ENCODE data around the gene ARPIN.
"Not testable (repeated sequence)": the region's sequence is repeated elsewhere in the genome, so short reads cannot be mapped to it uniquely, and the experiment has no call there.

Gene ARPIN

GRCh38 chr15:89909611-89910010 lies 3.1 kb downstream of the ARPIN start:
- no peak for DNase-seq

GRCh38 chr15:89908226-89908625 lies 4.5 kb downstream of the ARPIN start:
- DNase-seq = no peak

GRCh38 chr15:89907289-89907688 lies 5.5 kb downstream of the ARPIN start:
- DNase-seq = no peak

GRCh38 chr15:89905846-89906378 lies 6.8 kb downstream of the ARPIN start:
- DNase-seq = no peak

- DNase-seq = no peak
Observed at GRCh38 chr15:89904519-89904918, 8.2 kb downstream of the ARPIN start.

GRCh38 chr15:89903858-89904130 lies 9.0 kb downstream of the ARPIN start:
- DNase-seq = no peak

- DNase-seq = no peak
Observed at GRCh38 chr15:89903015-89903857, 9.5 kb downstream of the ARPIN start.

GRCh38 chr15:89900849-89901248 lies 11.9 kb downstream of the ARPIN start:
- DNase-seq = no peak

GRCh38 chr15:89899951-89900567 lies 12.7 kb downstream of the ARPIN start:
- no peak for DNase-seq

- no peak for DNase-seq
Observed at GRCh38 chr15:89899295-89899945, 13.3 kb downstream of the ARPIN start.

GRCh38 chr15:89898614-89899294 lies 14.0 kb downstream of the ARPIN start:
- peak; percentile 50 for DNase-seq

- no peak for DNase-seq
Observed at GRCh38 chr15:89898146-89898545, 14.6 kb downstream of the ARPIN start.

GRCh38 chr15:89893696-89894447 lies 18.9 kb downstream of the ARPIN start, which contains the start of gene AP3S2:
Gene AP3S2, minus strand, starts transcription at chr15:89893994. Its CDS starts 45 bp downstream, at chr15:89893949.
- peak; percentile 95 for DNase-seq

- DNase-seq = no peak
Observed at GRCh38 chr15:89893027-89893426, 19.7 kb downstream of the ARPIN start.

GRCh38 chr15:89888214-89888804 lies 24.4 kb downstream of the ARPIN start:
- DNase-seq = peak; percentile 19

GRCh38 chr15:89885611-89886010 lies 27.1 kb downstream of the ARPIN start:
- no peak for DNase-seq

- DNase-seq = not testable (repeated sequence)
Observed at GRCh38 chr15:89885179-89885578, 27.6 kb downstream of the ARPIN start.

- no peak for DNase-seq
Observed at GRCh38 chr15:89883518-89883917, 29.2 kb downstream of the ARPIN start.

- no peak for DNase-seq
Observed at GRCh38 chr15:89880727-89881126, 32.0 kb downstream of the ARPIN start.

- DNase-seq = no peak
Observed at GRCh38 chr15:89878323-89878722, 34.4 kb downstream of the ARPIN start.

- no peak for DNase-seq
Observed at GRCh38 chr15:89877083-89877425, 35.7 kb downstream of the ARPIN start.
